GM19035 (cell line): Measurements from ENCODE around the gene DHX38.
A peak's percentile ranks its signal among the peaks of the same experiment; 100 is the strongest.
"Not testable (repeated sequence)": the region's sequence is repeated elsewhere in the genome, so short reads cannot be mapped to it uniquely, and the experiment has no call there.

ENCODE experiments used
- ATAC-seq: cut with Tn5 transposase; IDR thresholded peaks from one replicate; pipeline ENCODE4 v1.9.1; 2021; ENCODE audit not compliant: unreplicated experiment

DHX38 gene

DNA sequence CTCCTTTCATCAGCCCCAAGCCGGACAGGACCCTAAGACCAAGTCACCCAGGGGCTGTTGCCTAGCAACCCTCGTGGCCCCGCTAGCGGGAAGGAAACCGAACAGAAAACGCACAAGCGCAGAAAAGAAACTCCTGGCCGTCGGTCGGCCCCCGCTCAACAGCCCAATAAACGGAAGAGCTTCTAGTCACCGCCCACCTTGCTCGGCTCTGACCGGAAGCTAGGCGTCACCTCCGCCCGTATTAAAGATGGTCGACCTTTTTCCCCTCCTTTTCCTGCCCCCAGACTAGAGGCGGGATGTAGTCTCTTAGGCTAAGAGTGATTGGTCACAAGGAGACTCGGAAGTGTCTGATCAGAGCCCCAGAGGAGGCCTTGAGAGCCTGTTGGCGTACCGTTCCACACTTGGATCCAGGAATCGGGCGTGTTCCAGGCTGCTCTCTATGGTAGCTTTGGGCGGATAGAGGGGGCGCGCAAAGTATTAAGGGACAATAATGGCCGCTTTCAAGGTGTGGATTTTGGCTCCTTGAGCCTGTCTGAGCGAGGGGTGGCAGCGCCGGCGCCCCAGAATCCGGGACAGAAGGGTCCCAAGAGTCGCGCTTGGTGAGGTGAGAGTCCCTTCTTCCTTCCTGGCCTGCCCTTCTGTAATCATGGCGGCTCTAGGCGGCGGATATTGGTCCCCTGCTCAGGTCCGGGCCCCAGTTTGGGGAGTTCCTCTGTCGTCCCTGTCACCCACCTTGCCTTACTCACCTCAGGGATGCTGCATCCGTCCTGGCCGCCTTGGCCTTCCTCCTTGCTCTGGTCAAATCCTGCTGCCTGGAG, at the start of gene DHX38, which contains the start of gene TXNL4B:
DHX38 (plus strand) TSS at position 400 of the 818 bp plus-strand sequence. CDS start 2,311 bp downstream, outside the sequence.
TXNL4B (minus strand) TSS at position 173 of the 818 bp plus-strand sequence. CDS start 2,871 bp downstream, outside the sequence.
- peak; percentile 97 for ATAC-seq

DNA sequence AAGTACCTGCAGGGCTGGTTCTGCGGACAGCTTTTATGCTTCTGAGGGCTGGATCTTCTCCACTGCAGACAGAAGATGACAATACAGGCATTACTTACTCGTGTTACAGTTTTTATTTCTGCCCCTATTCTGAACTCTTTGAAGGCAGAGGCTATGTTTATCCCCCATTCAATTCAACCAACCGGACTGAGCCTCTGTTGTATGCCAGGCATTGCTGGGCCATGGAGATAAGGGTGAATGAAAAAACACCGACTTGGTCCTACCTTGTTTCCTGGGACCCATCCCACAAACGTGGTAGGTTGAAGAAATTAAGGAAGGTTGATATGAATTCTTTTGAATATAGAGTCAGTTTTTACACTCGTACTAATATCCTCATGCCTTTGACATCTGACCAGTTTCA, 49.4 kb upstream of the DHX38 start:
- ATAC-seq, result no peak

DNA sequence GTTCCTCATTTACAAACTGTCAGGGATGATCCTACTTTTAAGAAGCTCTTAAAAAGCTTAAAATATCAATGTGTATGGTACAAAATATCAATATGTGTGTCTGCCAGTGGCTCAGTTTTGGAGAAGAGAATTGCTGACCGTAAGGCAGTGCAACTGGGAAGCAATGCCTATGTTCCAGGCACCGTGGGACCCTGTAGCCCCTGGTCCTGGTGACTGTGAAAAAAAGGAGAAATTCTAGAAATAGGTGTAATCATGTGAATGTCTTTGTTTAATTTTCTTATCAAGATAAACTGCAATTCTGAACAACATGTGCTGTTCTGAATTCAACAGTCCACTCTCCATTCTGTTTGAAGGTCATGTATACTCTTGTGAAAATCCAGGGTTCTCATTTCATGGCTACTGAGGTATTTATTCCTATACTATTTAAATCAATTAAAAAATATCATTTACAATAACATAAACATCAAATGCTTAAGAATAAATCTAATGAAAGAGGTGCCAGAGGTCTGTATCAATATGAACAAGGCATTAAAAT, 48.8 kb upstream of the DHX38 start:
- ATAC-seq, result no peak

DNA sequence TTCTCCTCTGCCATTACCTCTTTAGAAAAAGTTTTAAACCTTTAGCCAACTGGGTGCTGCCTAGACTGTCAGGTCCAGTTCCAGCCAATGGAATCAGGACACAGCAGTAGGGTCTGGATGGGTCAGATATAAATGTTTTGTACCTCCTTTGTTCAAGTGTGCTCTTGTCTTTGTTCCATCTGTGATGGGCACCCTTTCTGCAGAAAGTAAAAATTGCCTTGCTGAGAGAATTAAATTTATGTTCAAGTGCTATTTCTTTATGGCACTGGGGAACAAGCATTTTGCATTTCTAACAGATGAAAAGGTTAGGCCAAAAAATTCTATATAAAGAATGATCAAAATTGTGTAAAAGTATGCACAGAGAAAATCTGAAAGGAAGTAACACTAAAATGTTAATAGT, 44.5 kb upstream of the DHX38 start:
- no peak for ATAC-seq

DNA sequence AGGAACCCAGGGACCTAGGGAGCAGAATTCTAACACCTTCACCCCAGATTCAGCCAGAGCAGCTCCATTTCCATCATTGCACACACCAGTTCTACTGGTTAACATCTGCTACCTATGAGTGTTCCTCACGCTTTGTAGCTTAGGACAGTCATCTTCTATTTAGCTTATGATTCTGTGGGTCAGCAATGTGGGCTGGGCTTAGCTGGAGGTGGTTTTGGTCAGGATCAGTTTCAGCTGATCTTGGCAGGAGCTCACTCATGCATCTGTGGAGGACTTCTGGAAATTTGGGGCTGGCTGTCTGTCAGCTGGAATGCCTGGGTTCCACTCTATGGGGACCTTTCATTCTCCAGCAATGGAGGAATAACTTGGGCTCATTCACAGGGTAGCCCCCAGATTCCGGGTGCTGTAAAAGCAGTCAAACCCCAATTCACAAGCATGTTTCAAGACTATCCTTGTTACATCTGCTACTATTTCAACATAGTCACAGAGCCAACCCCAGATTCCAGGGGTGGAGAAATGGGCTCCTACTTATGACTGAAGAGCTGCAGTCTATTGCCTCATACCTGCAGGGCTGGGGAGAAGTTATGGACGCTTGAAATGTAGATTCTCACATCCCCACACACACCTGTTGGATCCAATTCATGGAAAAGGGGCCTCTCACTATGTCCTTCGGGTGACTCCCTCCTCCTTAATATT, 42.7 kb upstream of the DHX38 start:
- ATAC-seq, result no peak

DNA sequence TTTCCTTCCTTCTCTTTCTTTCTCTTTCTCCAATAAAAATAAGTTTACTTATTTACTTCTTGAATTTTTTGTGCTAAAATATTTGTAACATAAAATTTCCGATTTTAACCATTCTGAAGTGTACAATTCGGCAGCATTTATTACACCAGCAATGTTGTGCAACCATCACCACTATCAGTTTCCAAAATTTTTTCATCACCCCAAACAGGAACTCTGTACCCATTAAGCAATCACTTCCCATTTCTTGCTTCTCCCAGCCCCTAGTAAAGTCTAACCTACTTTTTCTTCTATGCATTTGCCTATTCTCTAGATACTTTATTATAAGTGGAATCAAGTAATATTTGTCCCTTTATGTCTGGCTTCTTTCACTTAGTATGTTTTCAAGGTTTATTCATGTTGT, 41.8 kb upstream of the DHX38 start:
- ATAC-seq, result no peak

DNA sequence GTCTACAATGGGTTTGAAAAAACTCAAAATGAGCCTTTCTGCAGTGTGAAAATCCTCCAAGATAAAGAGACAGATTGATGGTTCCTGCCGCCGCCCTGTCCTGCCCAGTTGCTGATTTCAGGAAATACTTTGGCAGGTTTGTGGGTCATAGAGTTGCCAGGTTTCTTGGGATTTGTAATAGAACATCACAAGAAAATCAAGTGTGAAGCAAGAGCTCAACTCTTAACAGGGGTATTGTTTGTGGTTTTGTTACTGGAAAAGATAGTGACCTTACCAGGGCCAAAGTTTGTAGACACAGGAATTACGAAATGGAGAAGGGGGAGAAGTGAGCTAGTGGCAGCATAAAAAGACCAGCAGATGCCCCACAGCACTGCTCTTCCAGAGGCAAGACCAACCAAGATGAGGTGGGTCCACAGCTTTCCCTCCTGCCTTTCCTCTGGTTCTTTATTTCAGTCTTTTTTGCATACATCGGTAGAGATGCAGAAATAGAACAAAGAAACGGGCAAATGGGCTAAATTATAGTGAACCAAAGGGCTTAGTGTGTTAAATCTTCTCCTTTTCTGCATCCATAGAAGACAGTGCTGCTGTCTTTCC, 39.3 kb upstream of the DHX38 start, which contains the start of gene HP:
HP (plus strand) TSS at position 252 of the 594 bp plus-strand sequence; CDS start at position 400, 148 bp downstream.
- not testable (repeated sequence) for ATAC-seq

DNA sequence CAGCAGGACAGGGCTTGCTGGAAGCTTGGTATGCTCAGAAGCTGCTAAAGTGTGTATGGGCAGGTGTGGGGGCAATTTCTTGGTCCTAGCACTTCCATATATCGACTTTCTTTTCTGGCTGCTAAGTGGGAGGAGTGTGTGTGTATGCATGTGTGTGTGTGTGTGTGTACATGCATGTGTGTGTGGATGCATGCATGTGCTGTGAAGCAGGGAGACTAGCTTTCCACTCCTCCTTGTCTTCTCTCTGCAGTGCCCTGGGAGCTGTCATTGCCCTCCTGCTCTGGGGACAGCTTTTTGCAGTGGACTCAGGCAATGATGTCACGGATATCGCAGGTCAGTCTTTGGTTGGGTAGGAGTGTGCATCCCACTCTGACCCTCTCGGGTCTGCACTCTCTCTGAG, 37.7 kb upstream of the DHX38 start:
- ATAC-seq, result no peak

DNA sequence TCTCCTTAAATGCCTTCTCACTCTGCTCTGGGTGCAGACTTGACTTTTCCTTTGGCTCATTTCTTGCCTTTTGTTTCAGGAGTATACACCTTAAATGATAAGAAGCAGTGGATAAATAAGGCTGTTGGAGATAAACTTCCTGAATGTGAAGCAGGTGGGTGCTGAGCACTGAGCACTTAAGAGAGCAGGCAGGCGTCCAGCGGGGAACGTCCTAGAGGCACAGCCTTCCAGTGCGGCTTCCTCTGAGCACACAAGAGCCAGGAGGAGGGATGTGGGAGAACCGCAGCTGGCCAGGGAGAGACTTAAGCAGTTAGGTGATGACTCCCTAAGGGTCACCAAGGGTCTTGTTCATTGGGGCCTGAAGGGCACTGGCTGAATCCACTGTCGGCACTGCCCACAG, 36.3 kb upstream of the DHX38 start:
- ATAC-seq, result not testable (repeated sequence)

DNA sequence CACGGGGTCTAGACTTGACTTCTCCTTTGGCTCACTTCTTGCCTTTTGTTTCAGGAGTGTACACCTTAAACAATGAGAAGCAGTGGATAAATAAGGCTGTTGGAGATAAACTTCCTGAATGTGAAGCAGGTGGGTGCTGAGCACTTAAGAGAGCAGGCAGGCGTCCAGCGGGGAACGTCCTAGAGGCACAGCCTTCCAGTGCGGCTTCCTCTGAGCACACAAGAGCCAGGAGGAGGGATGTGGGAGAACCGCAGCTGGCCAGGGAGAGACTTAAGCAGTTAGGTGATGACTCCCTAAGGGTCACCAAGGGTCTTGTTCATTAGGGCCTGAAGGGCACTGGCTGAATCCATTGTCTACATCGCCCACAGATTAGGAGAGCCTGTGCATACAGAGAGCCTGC, 34.6 kb upstream of the DHX38 start:
- not testable (repeated sequence) for ATAC-seq

DNA sequence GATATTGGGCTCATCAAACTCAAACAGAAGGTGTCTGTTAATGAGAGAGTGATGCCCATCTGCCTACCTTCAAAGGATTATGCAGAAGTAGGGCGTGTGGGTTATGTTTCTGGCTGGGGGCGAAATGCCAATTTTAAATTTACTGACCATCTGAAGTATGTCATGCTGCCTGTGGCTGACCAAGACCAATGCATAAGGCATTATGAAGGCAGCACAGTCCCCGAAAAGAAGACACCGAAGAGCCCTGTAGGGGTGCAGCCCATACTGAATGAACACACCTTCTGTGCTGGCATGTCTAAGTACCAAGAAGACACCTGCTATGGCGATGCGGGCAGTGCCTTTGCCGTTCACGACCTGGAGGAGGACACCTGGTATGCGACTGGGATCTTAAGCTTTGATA, 33.2 kb upstream of the DHX38 start:
- ATAC-seq, result no peak

DNA sequence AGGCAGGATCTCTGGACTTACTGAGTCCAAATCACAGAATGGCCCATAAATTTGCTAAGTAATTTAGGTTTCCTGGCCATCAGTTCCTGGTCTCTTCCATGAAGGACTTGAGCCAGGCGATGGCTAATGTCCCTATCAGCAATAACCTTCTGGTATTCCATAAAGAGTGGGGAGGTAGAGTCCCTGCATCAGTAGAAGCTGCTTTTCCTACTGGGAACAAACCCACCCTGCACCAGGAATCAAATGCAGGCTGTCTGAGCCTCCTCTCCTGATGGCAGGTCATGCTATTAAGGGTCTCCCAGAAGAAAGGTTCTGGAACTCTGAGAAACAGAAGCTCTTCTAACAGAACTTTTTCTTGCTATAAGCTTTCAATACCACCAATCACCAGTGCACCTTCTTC, 32.1 kb upstream of the DHX38 start:
- no peak for ATAC-seq

DNA sequence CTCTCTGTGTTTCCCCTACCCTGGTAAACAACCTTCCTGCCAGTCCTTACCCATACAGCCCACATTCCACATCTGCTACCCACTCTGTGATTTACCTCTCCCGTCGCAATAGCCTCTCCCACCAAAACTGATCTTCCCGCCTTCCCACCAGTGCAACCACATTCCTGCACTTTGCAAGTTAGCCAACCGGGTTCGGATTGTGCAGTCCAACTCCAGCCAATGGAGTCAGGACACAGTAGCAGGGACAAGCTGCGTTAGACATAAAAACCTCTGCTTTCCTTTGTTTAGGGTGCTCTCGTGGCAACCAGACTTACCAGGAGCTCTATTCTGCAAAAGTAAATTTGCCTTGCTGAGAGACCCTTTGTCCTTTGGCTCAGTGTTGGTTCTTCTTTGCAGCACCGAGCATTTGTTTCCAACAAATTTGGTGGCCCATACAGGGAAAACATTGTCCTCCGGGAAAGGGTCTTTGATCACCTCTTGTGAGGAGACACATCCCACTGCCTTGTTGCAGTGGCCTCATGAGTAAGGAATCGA, 29.2 kb upstream of the DHX38 start:
- ATAC-seq, result no peak

DNA sequence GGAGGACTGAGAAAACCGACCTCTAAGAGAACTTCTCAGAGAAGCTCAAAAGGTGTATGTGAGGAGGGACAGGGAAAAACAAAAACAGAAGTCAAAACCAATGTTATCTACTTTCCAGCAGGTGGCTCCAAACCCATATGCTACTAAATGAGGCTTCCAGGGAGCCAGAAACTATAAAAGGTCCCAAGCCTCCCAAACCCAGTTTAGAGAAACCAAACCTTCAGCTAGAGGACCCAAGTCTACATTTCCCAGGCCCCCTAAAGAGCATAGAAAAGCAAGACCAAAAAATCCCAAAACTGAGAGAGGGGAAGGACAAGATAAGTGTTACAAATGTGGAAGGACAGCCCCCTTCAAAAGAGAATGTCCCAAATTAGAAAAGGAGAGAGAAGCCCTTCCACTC, 26.9 kb upstream of the DHX38 start:
- ATAC-seq, result no peak

DNA sequence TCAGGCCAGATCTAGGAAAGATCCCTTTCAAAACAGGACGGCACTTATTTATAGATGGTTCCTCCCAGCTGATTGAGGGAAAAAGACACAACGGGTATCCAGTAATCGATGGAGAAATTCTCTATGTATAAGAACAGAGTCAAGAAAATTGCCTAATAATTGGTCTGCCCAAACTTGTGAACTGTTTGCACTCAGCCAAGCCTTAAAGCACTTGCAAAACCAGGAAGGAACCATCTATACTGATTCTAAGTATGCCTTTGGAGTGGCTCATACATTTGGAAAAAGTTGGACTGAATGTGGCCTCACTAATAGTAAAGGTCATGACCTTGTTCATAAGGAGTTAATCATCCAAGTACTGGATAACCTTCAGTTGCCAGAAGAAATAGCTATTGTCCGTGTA, 24.7 kb upstream of the DHX38 start:
- no peak for ATAC-seq

DNA sequence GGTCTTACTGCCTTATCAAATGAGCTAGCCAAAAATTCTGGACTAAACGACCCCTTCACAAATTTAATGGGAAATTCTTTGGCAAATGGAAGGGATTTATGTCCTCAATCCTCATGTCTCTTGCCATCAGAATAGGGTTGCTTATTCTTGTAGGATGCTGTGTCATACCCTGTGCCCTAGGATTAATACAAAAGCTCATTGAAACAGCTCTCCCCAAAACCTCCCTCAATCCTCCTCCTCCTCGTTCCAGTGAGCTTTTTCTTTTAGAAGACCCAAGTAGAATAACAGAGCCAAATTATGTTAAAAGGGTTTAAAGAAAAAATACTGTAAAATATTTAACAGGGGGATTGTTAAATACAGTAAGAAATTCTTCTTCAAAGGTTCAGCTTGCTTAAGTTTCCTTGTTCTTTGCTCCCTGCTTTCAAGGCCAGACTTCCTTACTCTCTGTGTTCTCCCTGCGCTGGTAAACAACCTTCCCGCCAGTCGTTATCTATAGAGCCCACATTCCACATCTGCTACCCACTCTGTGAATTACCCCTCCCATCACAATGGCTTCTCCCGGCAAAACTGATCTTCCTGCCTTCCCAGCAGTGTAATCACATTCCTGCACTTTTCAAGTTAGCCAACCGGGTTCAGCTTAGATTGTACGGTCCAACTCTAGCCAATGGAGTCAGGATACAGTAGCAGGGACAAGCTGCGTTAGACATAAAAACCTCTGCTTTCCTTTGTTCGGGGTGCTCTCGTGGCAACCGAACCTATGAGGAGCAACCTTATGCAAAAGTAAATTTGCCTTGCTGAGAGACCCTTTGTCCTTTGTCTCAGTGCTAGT, 20.9 kb upstream of the DHX38 start:
- no peak for ATAC-seq

DNA sequence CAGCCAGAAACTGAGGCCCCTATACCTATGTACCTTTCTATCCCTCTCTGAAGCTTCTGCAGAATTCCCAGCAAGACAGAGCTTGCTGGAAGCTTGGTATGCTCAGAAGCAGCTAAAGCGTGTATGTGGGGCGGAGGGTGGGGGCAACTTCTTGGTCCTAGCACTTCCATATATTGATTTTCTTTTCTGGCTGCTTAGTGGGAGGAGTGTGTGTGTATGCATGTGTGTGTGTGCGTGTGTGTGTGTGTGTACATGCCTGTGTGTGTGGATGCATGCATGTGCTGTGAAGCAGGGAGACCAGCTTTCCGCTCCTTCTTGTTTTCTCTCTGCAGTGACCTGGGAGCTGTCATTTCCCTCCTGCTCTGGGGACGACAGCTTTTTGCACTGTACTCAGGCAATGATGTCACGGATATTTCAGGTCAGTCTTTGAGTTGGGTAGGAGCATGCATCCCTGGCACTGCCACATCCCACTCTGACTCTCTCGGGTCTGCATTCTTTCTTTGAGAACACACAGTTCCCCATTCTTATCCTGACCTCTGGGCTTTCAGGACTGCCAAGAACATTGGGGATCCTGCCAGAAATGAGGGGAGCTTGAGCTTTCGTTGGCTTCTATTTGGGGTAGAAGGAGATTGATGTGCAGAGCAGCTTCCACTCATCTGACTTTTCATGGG, 20.0 kb upstream of the DHX38 start:
- ATAC-seq, result no peak

DNA sequence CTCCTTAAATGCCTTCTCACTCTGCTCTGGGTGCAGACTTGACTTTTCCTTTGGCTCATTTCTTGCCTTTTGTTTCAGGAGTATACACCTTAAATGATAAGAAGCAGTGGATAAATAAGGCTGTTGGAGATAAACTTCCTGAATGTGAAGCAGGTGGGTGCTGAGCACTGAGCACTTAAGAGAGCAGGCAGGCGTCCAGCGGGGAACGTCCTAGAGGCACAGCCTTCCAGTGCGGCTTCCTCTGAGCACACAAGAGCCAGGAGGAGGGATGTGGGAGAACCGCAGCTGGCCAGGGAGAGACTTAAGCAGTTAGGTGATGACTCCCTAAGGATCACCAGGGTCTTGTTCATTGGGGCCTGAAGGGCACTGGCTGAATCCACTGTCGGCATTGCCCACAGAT, 18.6 kb upstream of the DHX38 start:
- ATAC-seq, result not testable (repeated sequence)

DNA sequence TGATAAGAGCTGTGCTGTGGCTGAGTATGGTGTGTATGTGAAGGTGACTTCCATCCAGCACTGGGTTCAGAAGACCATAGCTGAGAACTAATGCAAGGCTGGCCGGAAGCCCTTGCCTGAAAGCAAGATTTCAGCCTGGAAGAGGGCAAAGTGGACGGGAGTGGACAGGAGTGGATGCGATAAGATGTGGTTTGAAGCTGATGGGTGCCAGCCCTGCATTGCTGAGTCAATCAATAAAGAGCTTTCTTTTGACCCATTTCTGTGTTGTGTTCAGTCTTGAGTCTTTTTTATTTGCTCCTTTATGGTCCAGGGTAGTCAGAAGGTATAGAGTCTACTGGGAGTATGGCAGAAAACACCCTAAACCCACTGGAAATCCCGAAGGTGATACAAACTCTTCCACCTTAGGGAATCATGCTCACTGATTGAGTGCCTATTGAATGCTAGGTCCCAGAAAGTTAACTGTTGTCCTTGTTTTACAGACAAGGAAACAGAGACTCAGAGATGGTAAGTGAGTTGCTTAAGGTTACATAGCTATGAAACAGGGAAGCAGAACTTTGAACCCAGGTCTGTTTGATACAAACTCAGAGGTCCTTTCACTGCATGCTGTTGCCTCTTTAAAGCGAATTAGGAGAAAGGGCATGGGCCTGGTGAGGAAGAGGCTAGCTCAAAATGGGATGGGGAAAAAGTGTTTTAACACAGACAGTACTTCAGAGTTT, 16.5 kb upstream of the DHX38 start:
- ATAC-seq, result not testable (repeated sequence)
